GM12873 (cell line): ENCODE data around the gene CHURC1.

Source experiments
- CTCF ChIP-seq: IDR thresholded peaks from 2 replicates; pipeline ENCODE4 v1.5.1; 2012; ENCODE audit warnings: low read depth, mild to moderate bottlenecking, moderate library complexity, low read length, control low read depth; ENCODE audit not compliant: insufficient read depth; ENCODE audit errors: missing control alignments

CHURC1 gene

GRCh38 chr14:64979336-64980074, 65.2 kb downstream of the CHURC1 start:
- no peak for TF ChIP-seq CTCF

- peak; percentile 72 for TF ChIP-seq CTCF
Measured at GRCh38 chr14:64983439-64984310, 69.4 kb downstream of the CHURC1 start.
